Head of caudate nucleus (tissue), 42 donors: ENCODE results near the gene C5orf47.
A peak's percentile ranks its signal among the peaks of the same experiment; 100 is the strongest.
"Not testable (repeated sequence)": the region's sequence is repeated elsewhere in the genome, so short reads cannot be mapped to it uniquely, and the experiment has no call there.

Experiments
- DNase-seq, 42 donors: peaks; one replicate each; pipeline versions ENCODE4 v3.0.0 to v3.0.0-alpha.2; 2020 to 2021; ENCODE audit warnings: mixed read lengths in 7 of 42
- intact Hi-C: fragments of 100-400 bp; cut with DNase I; formaldehyde crosslinking; loops from one replicate; pipeline ENCODE4 v1.15.0; 2022

Gene C5orf47

DNA sequence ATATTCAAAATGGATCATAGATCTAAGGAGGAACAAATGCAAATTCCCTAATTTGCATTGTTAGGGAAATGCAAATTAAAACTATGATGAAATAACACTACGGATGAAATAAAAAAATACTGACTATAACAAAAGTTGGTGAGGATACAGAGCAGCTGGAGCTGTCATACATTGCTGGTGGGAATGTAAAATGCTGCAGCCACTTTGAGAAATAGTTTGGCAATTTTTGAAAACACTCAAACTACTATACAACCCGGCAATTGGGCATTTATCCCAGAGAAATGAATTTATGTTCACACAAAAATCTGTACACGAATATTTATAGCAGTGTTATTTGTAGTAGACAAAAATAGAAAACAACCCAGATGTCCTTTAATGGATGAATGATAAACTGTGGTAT, 22.5 kb downstream of the C5orf47 start:
- intact Hi-C loops, result no loop called here
- no peak for DNase-seq

DNA sequence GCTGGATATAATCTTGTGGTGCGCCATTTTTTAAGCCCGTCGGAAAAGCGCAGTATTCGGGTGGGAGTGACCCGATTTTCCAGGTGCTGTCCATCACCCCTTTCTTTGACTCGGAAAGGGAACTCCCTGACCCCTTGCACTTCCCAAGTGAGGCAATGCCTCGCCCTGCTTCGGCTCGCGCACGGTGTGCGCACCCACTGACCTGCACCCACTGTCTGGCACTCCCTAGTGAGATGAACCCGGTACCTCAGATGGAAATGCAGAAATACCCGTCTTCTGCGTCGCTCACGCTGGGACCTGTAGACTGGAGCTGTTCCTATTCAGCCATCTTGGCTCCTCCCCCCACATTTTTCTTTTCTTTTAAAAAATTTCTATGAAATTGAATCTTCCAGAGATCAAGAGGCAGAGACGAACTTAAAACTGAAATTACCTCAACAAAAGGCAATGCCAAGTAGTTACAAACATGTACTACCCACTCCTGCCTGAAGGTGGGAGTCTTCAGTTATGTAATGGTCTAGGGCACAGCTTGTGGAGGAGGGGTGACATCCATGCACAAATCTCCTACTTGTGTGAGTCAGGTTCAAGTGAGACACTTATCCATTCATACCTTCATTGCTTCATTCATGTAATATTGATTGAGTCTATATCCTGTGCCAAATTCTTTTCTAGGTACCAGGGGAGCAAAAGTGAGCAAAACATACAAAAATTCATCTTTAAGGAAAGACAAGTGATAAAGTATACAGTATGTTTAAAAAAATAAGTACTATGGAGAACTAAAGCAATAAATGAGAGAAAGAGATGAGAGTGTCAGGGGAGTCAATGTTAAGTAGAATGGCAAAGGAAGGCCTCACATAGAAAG, 31.3 kb downstream of the C5orf47 start:
- intact Hi-C loops, result not testable (repeated sequence)
- DNase-seq, result peak in 15 of 42 donors; percentile 3 to 59 (median 22)

DNA sequence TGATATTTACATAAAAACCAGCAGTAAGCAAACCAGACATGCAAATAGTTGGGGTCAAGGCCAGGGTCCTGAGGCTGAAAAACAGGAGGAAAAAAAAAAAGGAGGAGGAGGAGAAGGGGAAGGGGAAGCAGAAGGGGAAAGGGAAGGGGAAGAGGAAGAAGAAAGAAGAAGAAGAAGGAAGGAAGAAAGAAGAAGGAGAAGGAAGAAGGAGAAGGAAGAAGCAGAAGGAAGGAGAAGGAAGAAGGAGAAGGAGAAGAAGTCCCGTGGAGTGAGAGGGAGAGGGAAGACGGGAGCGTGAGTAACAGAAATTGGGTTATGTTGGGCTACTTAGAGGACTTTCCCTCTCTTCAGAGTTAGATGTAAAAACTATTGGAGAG, 31.9 kb downstream of the C5orf47 start:
- no peak for DNase-seq
- intact Hi-C loops, result no loop called here

DNA sequence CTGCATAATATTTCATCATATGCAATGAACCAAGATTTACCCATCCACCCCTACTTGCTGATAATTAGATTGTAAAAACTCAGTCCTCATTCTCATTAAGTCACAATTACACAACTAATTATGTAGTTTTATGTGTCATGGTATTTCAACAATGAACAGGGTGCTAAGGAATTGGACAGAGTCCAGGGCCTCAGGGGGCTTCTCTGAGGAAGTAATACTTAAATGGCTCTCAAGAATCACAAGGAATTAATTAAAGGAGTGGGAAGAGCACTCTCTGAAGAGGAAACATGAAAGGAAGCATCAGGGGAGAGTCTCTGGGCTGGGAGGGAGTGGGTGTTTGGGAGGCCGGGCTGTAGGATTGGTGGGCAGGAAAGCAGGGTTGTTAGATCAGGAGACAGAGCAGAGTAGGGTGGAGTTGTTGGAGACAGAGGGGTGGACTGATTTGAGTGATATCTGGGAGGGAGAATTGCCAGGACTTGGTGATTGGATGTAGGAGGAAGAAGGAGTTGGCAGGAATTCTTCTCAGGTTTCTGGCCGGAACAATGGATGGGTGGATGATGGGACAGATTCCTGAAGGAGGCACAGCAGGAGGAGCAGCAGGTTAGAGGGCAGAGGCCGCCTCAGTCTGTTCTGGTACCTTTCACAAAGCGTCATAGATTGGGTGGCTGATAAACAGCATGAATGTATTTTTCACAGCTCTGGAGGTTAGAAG, 33.6 kb downstream of the C5orf47 start:
- no peak for DNase-seq
- intact Hi-C loops, result no loop called here

DNA sequence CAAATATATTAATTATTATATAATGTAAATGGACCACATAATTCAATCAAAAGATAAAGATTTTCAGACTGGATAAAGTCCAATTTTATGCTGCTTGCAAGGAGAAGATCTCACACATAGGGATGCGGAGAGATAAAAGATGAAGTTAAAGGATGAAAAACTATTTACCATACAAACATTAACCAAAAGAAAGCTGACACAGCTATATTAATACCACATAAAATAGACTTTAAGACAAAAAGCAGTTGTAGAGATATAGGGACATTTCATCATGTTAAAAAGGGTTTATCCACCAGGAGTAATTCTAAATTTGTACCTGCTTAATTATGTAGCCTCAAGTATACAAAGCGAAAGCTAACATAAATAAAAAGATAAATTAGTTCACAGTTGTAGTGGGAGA, 41.3 kb downstream of the C5orf47 start:
- intact Hi-C loops, result no loop called here
- no peak for DNase-seq

DNA sequence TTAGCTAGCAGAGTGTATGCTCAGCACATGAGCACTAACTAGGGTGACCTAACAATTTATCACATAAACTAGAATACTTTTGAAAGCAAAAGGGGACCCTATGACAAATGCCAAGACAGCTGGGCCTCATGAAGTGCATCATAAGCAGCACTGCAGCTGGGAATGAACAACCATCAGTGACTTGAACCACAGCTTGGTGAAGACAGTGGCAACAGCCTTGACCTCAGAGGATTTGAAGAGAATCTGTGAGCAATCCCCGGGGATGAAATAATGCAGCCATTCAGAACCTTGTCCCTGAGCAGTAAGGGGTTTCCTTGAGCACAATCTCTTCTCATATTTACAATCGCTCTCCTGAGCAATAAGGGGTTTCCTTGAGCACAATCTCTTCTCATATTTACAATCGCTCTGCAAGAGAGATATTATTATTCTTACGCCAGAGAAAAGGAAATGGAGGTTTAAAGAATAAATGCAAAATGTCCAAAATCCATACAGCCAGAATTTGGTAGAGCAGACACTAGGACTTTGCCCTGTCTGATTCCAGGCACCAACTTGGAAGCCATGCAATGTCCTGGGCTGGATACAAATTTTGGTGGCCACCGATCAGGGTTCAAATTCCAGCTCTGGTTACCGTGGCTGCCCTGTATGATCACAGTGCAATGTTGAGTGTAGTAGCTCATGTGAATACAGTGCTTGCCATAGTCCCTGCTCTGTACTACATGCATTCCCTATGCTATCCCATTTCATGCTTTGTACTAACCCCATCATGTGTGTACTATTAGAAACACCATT, 55.7 kb downstream of the C5orf47 start:
- no peak for DNase-seq
- intact Hi-C loops, result loop anchor here (2.0 kb wide), 1 partner anchor 268 kb away; no protein-coding TSS in a partner anchor

DNA sequence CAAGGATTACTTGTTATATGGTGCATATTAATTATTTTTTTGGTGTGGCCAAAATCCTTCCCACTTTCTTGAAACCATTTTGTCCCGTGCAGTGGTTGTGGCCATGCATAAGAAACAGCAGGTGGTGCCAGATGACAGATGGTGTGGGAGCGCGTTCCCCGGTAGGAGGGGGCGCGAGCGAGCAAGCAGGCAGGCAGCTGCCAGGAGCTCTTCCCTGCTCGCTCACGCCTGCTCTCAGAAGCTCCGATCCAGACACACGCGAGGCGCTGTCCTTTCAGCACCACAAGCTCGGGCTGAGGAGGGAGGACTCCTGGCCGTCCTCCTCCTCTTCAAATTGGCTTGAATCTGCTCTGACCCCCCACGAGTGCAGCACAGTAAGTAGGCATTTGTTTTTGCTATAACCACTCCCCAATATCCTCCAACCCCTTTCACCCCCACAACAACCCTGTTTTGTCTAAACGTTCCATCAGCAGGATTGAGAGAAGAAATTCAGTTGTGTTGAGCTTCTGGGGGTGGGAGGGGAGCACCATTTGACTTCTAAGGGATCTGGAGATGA, 56.6 kb downstream of the C5orf47 start, which contains the start of gene NSG2:
Gene NSG2, plus strand, starts transcription at position 237 of the 556 bp plus-strand sequence. CDS start 1,050 bp downstream, outside the sequence.
- peak; percentile 79 to 98 (median 92) for DNase-seq
- intact Hi-C loops, result loop anchor here (2.0 kb wide), 1 partner anchor 267 kb away; no protein-coding TSS in a partner anchor

DNA sequence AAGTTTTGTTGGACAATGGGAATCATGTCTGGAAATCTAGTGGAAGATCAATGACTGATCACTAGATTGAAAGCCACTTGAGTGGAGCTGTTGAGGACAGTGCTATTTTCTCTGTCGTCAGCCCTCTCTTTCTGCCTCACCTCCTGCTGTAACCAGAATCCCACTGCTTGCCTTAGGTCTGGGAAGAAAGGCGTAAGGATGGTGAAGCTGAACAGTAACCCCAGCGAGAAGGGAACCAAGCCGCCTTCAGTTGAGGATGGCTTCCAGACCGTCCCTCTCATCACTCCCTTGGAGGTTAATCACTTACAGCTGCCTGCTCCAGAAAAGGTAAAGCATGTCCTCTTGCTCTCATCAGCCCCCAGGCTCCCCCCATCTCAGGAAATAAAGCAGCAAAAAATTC, 57.6 kb downstream of the C5orf47 start:
- DNase-seq, result no peak
- intact Hi-C loops, result no loop called here

DNA sequence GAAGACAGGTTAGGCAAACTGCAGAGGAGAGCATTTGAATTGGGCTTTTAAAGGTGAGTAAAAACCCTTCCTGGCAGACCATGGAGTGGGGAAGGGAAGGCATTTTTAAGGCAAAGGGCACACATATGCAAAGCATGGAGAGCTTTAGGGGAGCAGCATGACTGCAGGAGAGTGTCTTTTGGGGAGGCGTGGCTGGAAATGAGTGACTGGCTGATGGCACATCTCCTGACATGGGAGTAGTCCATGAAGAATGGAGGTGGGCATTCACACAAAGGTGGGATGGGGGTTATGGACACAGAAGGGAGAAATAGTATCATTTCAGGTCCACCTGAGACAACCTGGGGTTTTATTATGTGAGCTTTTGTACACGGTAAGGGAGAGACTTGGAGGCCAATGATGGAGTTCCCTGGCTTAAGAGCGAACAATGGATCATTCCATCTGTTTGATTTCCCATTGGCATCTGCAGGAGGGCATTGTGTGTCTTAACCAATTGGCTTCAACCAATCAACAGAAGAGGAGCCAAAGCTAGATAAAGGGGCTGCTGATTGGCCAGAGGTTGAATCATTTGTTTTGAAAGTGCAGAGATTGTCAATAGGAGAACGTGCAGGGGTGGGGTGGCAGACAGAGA, 58.6 kb downstream of the C5orf47 start:
- intact Hi-C loops, result no loop called here
- peak in 22 of 42 donors; percentile 25 to 79 (median 58) for DNase-seq

DNA sequence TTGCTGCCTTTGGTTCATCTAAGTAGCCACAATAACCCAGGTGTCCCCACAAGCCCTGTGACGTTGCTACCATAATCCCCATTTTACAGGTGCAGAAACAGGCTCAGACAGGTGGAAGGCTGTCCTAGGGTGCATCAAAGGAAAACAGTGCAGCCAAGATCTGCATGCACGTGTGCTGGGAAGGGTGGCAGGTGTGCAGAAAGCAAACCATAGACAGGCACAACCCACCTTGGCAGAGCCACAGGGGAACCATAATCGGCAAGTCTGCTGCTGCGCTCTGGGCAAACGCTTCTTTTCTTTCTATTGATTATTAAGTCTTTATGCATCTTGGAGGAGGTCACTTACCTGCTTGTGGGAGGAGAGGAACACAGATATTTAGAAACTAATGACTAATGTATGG, 63.7 kb downstream of the C5orf47 start:
- peak in 1 of 42 donors; percentile 34 for DNase-seq
- intact Hi-C loops, result no loop called here

DNA sequence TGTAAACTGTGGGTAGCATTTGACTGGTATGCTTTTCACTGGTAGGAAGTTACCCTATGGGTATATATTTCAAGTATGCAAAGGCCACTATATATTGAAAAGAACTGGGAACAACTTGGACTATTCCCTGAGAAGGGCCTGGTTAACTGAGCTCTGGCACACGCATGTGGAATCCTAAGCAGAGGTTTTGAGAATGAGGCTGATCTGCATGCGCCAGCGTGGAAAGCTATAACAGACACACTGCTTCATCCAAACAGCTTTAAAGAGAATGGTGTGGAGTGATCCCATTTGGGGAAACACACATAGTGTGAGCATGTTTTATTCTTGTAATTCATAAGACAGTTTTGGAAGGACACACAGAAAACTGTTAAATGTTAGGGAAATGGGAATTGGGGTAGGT, 64.9 kb downstream of the C5orf47 start:
- peak in 3 of 42 donors; percentile 47 to 50 (median 49) for DNase-seq
- intact Hi-C loops, result no loop called here
